Cardiac muscle cell (in vitro differentiated cells and primary cell): Measurements from ENCODE around the gene VAV3. TPM values are rescaled to one million over a fixed set of nuclear protein-coding genes. Genes with fewer than 3 reads are reported as not detected.

Source experiments
- DNase-seq, 2 donors: peaks; one replicate each; pipeline versions ENCODE4 v3.0.0 to v3.0.0-alpha.2; 2010 to 2017; ENCODE audit warnings: low read depth in 1 of 2, low spot score in 1 of 2
- H3K27ac ChIP-seq: fragments of 200-600 bp; sonication (generic); 2 replicates; pipeline ENCODE4 v1.5.1; 2016
- H3K27me3 ChIP-seq: fragments of 200-600 bp; sonication (generic); 2 replicates; pipeline ENCODE4 v1.6.0; 2016; ENCODE audit warnings: control low read depth
- H3K36me3 ChIP-seq: fragments of 200-600 bp; sonication (generic); 2 replicates; pipeline ENCODE4 v1.5.1; 2016; ENCODE audit warnings: control low read depth
- H3K4me1 ChIP-seq: fragments of 200-600 bp; sonication (generic); 2 replicates; pipeline ENCODE4 v1.8.1; 2017; ENCODE audit warnings: low read depth, mild to moderate bottlenecking, mixed run types
- H3K4me3 ChIP-seq: fragments of 200-600 bp; sonication (generic); 2 replicates; pipeline ENCODE4 v1.5.1; 2016; ENCODE audit warnings: mild to moderate bottlenecking
- H3K9me3 ChIP-seq: fragments of 200-600 bp; sonication (generic); 2 replicates; pipeline ENCODE4 v1.5.1; 2017; ENCODE audit warnings: low read depth, mild to moderate bottlenecking, control low read depth
- CTCF ChIP-seq: IDR thresholded peaks from 2 replicates; pipeline ENCODE4 v1.5.1; 2012; ENCODE audit warnings: low read depth, mild to moderate bottlenecking, low read length
- polyA plus RNA-seq: library from polyadenylated mRNA; unstranded; fragments of >200 nt; fragmentation: Nextera tagmentation; extraction: Ambion mirVana; gene quantifications from 2 replicates; pipeline ENCODE4 v1.2.1, GENCODE V29; 2016
- total RNA-seq: library from RNA; depleted of rRNA; stranded (reverse); fragments of >200 nt; gene quantifications from 2 replicates; pipeline ENCODE4 v1.2.3, GENCODE V29; 2016

VAV3 gene
- total and polyA plus RNA-seq, 2 experiments from 2014 or later, result 0.33 to 0.86 TPM

DNA sequence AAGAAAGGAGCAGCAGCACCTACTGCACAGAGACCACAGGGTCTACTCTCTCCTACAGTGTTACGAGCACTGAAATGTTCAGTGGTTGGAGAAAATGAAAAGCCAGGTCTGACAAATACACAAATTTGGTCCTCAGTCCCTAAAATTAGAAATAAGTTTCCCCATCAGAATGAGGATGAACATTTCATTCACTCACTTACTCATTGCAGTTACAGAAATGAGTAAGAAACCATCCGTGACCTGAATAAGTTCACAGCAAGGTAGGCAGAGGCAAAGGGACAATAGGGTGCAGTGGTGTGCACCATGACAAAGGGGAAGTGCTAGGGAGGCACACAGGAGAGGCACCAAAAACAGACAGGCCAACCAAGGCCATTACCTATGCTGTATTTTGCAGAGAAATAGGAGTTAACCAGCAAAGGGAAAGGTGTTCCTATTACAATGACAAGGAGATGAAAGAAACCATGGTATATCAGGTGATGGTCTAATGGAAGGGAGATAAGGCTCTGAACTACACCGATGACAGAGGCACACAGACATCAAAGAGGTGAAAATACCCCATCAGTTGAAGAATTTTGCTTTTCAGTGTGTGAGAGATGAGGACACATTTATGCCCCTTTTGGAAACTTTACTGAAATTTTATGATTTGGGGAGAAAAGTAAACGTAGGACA, 29.4 kb downstream of the VAV3 start:
- H3K36me3 ChIP-seq, result no peaks in the 10 kb centered on the region
- no peak overlapping the region for H3K4me3 ChIP-seq
- no peak overlapping the region for H3K27ac ChIP-seq
- H3K27me3 ChIP-seq, result no peaks in the 10 kb centered on the region
- TF ChIP-seq CTCF, result no peak
- no peaks in the 10 kb centered on the region for H3K4me1 ChIP-seq
- no peaks in the 10 kb centered on the region for H3K9me3 ChIP-seq
- no peak for DNase-seq

DNA sequence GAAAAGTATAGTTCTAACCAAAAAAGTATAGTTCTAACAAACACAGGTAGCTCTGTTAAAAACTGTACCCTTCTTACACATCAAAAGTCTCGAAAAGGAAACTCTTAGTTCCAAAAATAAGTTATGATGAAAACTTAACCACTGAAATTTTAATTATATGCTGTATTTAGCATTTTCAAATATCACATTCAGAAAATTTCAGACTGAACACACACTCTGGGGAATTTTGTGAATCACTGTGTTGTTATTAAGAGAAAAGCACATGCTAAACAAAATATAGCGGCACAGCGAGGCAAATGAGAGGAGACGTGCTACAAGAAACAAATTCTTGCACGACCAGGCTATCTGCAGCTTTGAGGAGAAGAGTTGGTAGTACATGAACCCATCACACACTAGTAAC, 30.4 kb downstream of the VAV3 start:
- DNase-seq, result no peak

GRCh38 chr1:107933736-107934135, 31.2 kb downstream of the VAV3 start:
- no peaks in the 10 kb centered on the region for H3K9me3 ChIP-seq
- no peaks in the 10 kb centered on the region for H3K36me3 ChIP-seq
- H3K27me3 ChIP-seq, result no peaks in the 10 kb centered on the region
- DNase-seq, result no peak
- no peak for TF ChIP-seq CTCF
- no peaks in the 10 kb centered on the region for H3K4me1 ChIP-seq
- no peak overlapping the region for H3K4me3 ChIP-seq
- H3K27ac ChIP-seq, result no peak overlapping the region

More for the DNA sequence above, 30.4 kb downstream of the VAV3 start:
- Histone ChIP-seq H3K27ac (no peak overlapping the region), H3K4me1 (no peaks in the 10 kb centered on the region), H3K27me3 (no peaks in the 10 kb centered on the region), H3K36me3 (no peaks in the 10 kb centered on the region), H3K9me3 (no peaks in the 10 kb centered on the region), H3K4me3 (no peak overlapping the region)
- no peak for TF ChIP-seq CTCF

DNA sequence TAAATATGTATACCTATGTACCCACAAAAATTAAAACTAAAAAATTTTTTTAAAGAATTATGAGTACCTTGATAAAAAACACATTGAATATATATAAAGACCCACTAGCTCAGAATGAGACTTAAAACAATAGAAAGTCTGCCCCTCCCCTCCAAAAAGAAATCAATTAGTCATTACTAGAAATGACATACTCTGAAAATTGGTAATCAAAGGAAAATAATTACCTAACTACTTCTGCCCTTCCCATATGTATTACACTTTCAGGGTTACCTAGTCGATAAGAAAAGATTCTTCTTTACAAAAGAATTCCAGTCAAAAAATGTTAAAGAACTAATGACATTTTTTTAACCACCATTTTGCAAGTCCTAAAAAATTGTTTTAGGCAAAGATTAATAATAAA, 34.7 kb downstream of the VAV3 start:
- no peak for DNase-seq
- H3K27ac ChIP-seq, result no peak overlapping the region
- H3K36me3 ChIP-seq, result no peaks in the 10 kb centered on the region
- H3K9me3 ChIP-seq, result no peaks in the 10 kb centered on the region
- H3K4me1 ChIP-seq, result no peaks in the 10 kb centered on the region
- no peak for TF ChIP-seq CTCF
- no peaks in the 10 kb centered on the region for H3K27me3 ChIP-seq
- H3K4me3 ChIP-seq, result no peak overlapping the region

GRCh38 chr1:107927820-107928219, 37.2 kb downstream of the VAV3 start:
- Histone ChIP-seq H3K4me1 (no peaks in the 10 kb centered on the region), H3K9me3 (no peaks in the 10 kb centered on the region), H3K27ac (no peak overlapping the region), H3K36me3 (no peaks in the 10 kb centered on the region), H3K27me3 (no peaks in the 10 kb centered on the region), H3K4me3 (no peak overlapping the region)
- no peak for DNase-seq
- no peak for TF ChIP-seq CTCF
